NCI-H2107 (cell line): Measurements from ENCODE around the gene RETREG3.
"Not testable (repeated sequence)": the region's sequence is repeated elsewhere in the genome, so short reads cannot be mapped to it uniquely, and the experiment has no call there.

ENCODE experiments used
- DNase-seq: peaks from one replicate; lab custom pipeline; 2025; lab: John Stamatoyannopoulos, UW

The RETREG3 gene

GRCh38 chr17:42613699-42614295 lies 4.6 kb upstream of the RETREG3 start:
- DNase-seq, result no peak

- DNase-seq, result no peak
Measured at GRCh38 chr17:42612013-42612412, 2.8 kb upstream of the RETREG3 start.

GRCh38 chr17:42609814-42610801 lies 934 bp upstream of the RETREG3 start:
- not testable (repeated sequence) for DNase-seq

DNA sequence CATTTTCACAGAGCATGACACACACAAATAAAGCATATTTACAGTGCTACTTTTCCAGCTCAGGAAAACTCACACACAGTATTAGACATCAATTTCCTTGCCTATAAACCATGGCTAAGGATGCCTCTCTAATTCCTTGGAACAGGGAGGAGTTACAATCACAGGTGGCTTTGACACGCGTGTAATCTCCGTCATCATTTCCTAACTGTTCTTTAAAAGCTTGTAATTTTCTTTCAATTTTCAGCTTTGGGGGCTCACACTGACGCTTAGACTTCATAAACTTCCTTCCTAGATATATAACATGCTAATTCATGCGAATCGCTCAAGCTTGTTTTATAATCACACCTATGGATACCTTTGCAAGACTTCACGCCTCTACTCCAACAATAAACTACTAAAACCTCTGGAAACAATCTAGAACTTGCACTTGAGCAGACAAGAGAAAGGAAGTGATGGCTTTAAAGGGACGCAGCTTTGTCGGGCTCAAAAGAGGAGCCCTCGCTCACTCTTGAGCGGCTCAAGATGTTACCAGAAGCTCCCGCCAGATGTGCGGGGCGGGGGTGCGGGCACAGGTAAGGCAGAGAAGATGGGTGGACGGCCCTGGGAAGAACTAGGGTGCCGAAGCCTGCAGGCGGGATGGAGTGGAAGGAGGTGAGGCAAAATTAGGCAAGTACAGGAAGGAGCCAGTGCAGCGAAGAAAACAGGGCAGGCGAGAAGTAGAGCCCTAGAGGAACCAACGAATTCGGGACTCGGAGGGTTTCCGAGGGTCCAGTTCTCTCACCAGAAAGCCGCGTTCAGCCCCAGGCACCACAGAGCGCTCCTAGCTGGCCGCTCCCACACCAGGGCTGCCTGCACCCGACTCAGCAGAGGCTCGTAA lies 631 bp downstream of the RETREG3 start:
- DNase-seq, result no peak

- DNase-seq, result no peak
Measured at GRCh38 chr17:42607769-42608168, 1.4 kb downstream of the RETREG3 start.

DNA sequence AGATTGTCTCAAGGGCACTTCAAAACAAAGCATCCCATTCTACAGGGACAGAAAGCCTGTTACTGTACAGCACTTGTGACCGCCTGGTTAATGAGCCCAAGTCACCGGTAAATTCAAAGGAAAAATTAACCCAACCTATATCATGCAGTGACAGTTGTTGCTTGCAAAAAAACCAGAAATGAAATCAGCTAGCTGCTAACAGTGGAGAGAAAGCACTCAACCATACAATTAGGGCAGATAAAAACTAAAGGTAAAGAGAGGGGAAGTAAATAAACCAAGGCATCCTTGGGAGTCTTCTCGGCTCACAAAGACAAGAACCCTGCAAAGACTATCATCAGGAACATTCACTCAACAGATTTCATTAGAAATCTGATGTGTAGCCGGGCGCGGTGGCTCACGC lies 5.9 kb downstream of the RETREG3 start:
- DNase-seq, result no peak

GRCh38 chr17:42598905-42599304 lies 10.3 kb downstream of the RETREG3 start:
- DNase-seq, result peak; percentile 66

GRCh38 chr17:42596386-42596785 lies 12.8 kb downstream of the RETREG3 start:
- DNase-seq, result no peak

- no peak for DNase-seq
Measured at GRCh38 chr17:42591411-42591810, 17.8 kb downstream of the RETREG3 start.

DNA sequence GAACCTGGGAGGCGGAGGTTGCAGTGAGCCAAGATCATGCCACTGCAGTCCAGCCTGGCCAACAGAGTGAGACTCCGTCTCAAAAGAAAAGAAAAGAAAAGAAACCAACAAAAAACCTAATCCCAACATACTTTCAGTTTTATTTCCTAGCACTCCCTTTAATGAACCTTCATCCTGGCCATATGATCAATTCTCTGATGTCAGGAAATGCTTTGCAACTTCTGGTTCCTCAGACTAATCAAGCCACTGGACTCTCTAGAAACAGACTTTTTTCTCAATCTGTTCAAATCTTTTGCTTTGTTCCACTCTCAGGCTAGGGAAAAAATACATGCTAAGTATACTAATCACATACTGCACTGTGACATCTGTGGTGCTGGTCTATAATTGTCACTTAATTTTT lies 18.3 kb downstream of the RETREG3 start:
- no peak for DNase-seq

DNA sequence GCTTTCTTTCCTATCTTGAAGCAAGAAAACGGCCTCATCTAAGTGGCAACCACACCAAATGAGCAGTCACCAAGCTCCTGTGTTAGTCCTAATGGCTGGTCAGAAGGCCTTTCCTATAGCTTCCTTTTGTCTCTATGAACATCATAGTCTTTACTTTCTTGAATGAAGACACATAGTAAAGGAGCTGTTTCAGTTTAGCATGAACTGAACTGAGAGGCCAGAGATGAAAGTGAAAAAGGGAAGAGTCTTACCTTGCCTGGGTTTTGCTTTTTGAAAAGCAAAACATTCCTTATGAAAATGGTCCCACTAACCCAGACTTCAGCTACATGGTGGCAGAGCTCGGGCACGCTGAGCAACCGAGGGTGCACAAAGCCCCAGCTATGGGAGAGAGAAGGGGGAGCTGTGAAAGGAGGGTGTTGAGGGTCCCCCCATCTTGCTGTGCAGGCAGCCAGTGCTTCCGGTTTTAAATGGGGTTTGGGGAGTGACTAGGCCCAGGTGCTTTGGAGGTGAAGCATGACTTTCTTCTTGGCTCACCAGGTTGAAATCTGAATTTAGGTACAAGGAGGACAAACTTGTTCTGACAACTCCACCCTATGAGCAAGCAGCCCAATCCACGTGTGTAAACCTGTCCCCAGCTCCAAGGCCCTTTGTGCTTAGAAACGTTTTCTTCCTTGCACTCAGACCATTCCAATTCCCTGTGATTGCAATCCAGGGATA lies 22.5 kb downstream of the RETREG3 start:
- DNase-seq, result no peak

GRCh38 chr17:42585353-42585752 lies 23.8 kb downstream of the RETREG3 start:
- no peak for DNase-seq

GRCh38 chr17:42584880-42585279 lies 24.3 kb downstream of the RETREG3 start:
- DNase-seq, result no peak

DNA sequence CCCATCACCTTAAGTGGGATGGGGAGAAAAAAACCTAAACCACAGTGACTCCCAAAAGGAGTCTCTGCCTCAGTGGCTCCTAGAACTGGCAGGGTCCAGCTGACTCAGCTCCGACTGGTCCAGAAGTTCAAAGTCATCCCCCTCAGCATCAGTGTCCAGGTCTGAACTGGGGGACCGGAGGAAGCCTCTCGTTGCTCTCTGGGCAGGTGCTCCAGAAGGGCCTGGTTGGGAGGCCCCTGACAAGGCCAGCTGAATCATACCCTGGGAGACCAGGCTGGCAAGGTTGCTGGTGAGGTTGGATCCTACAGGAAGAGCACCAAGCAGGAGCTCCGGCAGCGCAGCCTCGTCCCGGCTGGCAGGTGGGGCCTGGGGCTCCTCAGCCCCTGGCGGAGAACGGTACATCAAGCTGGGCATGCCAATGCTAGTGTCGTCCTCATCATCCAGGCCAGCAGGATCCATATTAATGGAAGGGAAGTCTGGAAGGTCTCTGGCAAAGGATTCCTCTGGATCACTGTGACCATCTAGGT lies 27.4 kb downstream of the RETREG3 start:
- no peak for DNase-seq

- DNase-seq, result no peak
Measured at GRCh38 chr17:42579794-42580551, 29.2 kb downstream of the RETREG3 start.

- peak; percentile 72 for DNase-seq
Measured at GRCh38 chr17:42578282-42578869, 30.8 kb downstream of the RETREG3 start.

GRCh38 chr17:42577532-42578281 lies 31.5 kb downstream of the RETREG3 start, which contains the start of gene PSMC3IP:
PSMC3IP (minus strand) TSS chr17:42577729; CDS start chr17:42577686, 43 bp downstream.
- DNase-seq, result peak; percentile 83

DNA sequence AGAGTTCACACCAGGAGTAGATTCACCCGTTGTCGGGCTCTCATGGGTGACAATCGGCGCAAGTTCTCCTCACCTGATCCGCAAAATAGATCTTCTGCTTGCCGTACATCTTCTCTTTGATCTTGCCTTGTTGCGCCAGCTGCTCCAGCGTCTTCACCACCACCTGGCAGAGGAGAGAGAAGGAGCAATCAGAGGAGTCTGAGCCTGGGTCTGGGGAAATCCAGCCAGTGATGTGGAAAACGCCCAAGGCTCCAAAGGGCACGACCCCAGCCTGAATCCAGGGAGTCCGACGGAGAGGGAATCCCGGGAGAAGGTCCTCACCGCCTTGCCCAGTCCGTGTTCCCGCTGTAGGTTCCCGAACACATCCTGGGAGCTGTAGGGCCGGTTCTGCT lies 32.0 kb downstream of the RETREG3 start:
- DNase-seq, result no peak

GRCh38 chr17:42574463-42574862 lies 34.7 kb downstream of the RETREG3 start:
- DNase-seq, result no peak
